OCI-M2 (cell line): ENCODE results near the gene TPCN2.

Experiments used
- DNase-seq: peaks from one replicate; lab custom pipeline; 2025; ENCODE audit not compliant: unreplicated experiment; lab: John Stamatoyannopoulos, UW

Gene TPCN2

DNA sequence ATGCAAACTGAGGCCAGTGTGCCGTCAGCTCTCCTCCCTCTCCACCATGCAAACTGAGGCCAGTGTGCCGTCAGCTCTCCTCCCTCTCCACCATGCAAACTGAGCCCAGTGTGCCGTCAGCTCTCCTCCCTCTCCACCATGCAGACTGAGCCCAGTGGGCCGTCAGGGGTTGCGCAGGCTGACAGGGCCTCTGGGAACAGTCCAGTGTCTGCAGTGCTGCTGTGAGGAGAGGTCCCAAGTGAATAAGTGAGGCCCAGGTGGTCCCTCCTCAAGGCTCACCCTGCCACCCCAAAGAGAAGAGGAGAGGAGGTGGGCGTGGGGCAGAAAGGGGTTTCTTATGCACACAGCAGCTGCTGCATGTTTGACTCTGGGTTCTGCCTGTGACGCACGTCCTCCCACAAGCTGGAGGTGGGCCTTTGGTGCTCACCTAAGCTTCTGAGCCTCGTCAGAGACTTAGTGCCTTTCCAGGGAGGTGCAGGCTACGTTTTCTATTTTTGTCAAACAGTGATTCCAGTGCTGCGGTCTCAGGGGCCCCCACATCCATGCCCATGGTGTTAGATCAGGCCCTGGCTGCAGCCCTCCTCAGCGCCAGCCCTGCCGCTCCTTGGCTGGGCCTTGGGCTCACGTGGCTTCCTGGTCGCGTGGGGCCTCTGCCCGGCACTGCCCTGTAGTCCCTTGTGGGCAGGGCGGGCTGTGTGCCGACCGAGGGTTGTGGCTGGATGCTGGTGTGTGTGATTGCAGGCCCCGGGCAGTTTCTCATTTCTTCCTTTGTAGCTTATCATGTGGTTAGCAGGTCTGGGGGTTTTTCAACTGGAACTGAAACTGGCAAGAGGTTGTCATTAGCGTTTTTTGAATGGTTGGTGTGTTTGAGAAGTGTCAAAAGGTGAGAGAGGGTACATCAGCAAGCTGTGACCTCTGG is 7.1 kb downstream of the TPCN2 start:
- DNase-seq = no peak

DNA sequence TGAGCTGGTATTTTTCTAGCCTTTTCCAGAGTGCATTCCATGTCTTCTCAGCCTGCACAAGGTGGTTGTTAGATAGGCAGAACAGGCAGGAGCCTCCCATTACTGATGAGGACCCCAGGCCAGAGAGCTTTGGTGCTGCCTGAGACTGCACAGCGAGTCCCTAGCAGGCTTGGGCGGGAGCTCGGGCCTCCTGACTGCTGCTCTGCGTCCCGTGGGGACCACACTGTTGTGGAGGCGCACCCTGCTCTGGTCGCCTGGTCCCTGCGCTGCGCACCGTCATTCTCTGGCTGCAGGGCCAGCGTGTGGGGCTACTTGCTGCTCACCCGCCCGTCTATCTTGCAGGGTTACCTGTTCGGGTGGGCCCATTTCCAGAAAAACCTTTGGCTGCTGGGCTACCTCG is 8.5 kb downstream of the TPCN2 start:
- DNase-seq = no peak

GRCh38 chr11:69057801-69058200 is 9.1 kb downstream of the TPCN2 start:
- DNase-seq = no peak

- DNase-seq = no peak
These were observed 10.0 kb downstream of the TPCN2 start for GRCh38 chr11:69058511-69059270.

DNA sequence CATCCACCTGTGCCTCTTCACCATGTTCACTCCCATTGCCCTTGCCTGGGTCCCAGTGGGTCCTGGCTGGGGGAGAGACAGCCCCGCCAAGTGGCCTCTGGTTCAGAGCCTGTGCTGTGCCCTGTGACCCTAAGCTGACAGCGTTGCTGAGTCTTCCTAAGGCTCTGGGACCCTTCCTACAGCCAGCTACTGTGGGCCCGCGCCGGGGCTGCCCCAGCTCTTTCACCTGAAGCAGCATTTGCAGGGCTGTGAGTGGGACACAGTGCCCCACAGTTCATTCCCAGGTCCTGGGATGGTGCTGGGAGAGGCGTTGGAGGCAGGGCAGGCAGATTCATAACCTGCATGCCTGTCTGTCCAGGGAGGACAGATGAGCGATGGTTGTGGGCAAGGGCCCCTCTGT is 10.7 kb downstream of the TPCN2 start:
- DNase-seq = no peak

- no peak for DNase-seq
These were observed 11.3 kb downstream of the TPCN2 start for GRCh38 chr11:69059985-69060384.

- DNase-seq = no peak
These were observed 12.3 kb downstream of the TPCN2 start for GRCh38 chr11:69060806-69061712.

- no peak for DNase-seq
These were observed 13.0 kb downstream of the TPCN2 start for GRCh38 chr11:69061713-69062053.

GRCh38 chr11:69062169-69062855 is 13.6 kb downstream of the TPCN2 start:
- no peak for DNase-seq

GRCh38 chr11:69062873-69063651 is 14.3 kb downstream of the TPCN2 start:
- DNase-seq = no peak

DNA sequence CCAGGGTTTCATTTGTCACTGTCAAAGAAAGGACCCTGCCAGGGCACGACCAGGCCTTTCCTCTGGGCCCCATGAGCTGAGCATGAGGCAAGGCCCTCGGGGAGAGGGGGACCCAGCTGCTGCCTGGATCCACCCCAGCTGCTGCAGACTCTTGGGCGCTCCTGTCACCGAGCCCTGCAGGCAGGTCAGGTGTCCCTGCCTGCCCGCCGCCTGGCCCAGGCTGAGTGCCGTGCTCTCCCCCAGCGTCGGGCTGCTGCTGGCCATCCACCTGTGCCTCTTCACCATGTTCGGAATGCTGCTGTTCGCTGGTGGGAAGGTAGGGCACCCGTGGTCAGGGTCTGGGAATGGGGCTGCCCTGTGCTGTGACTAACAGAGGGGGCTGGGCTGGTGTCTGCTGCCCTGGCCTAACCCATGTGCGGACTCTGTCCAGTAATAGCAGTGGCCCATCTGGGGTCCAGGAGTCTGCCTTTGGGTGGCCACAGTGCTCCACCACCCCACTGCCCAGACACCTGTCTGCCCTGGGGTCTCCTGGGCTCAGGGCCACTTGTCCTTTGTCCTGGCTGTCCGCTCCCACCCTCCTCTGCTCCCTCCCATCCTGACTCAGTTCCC is 15.0 kb downstream of the TPCN2 start:
- DNase-seq = no peak

- no peak for DNase-seq
These were observed 15.7 kb downstream of the TPCN2 start for GRCh38 chr11:69064394-69064957.

DNA sequence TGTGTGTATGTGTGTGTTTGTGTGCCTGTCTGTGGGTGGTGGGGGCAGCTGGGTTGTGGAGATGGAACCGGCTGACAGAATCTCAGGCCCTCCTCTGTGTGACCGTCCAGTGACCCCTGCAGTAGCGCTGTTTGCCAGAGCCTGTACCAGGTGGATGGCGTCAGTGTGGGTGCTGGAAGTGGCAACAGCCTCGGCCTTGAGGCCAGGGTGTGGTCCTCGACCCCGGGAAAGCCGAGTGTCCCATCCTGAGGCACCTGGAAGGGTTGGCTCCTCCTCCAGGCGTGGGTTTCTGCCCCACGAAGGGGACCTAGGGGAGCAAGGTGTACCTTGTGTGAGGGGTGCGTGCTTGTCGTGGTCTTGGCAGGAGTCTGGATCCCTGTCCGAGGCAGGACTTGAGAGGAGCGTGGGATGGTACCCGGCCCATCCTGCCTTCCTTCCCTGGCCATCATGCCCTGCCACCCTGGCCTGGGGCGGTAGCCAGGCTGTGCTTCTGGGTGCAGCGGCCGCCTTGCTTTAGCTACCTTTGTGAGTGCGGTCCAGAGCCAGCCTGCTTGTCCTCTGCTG is 16.5 kb downstream of the TPCN2 start:
- DNase-seq = no peak

DNA sequence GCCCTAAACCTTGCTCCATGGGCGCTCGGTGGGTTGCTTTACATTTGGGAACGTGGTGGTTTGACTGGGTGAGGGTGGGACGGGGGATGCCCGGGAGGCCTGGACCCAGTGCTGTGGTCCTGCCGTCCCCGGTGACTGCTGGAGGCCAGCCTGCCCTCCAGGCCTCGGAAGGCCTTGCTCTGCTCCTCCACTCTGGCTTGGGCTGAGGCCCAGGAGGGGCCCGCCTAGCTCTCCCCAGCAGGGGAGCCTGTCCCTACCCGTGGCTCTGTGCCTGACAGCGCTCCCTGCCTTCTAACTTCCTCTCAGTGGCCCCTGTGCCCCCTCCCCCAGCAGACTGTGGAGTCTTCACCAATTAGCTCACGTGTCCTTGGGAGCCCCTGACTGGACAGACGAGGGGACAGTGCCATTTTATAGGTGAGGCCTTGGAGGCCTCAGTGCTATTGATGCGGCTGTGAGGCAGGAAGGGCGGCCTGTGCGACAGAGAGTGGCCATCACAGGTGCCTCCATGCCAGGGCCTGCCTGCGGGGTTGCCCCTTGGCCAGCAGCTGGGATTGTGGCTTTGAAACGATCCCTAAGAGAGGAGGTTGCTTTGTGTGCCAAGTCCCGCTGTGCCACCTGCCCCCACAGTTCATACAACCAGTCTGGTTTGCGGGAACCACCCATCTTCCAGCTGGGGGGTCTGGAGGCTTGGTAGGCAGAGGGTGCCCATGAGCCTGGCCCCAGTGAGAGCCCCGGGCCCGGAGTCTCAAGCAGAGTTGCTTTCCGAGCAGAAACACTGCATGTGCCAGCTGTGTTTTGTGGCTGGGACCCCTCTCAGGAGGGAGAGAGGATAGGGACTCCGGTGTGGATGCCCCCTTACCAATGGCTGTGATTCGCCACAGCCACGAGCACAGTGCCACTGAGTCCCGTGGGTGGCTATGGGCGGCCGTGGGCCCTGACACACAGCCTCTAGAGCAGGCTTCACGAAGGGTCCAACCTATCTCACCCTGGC is 17.7 kb downstream of the TPCN2 start:
- no peak for DNase-seq

GRCh38 chr11:69067200-69067599 is 18.5 kb downstream of the TPCN2 start:
- no peak for DNase-seq

DNA sequence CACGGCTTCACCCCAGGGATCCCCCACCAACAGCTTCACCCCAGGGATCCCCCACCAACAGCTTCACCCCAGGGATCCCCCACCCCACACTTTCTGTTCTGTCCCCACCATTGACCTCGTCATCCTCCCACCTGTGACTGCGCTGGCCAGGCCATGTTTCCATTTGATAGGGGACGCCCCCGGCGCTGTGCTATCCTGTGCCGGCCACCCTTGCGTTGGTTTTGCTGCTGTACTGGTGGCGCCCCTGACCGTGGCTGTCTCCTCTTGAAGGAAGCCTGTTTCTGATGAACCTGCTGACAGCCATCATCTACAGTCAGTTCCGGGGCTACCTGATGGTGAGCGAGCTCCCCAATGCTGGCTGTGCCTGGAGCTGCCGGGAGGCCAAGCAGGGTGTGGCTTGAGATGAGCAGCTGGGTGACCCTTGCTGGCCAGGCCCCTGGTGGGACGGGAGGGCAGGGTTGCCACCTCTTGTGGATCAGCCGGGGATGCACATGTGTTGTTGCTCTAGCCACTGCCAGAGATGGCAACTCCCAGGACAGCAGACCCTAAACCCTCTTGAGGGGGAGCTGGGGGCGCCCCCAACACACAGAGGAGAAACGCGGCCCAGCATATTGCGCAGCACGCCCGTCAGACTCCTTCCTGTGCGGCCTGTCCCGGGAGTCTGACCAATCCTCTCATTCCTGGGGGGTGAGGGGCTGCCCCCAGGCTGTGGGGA is 22.5 kb downstream of the TPCN2 start:
- DNase-seq = no peak

GRCh38 chr11:69071956-69072355 is 23.2 kb downstream of the TPCN2 start:
- DNase-seq = no peak
